ENCODE data around the gene GFM2.
"Not testable (repeated sequence)": the region's sequence is repeated elsewhere in the genome, so short reads cannot be mapped to it uniquely, and the experiment has no call there.

GFM2 gene

GRCh38 chr5:74801197-74801596, 34.3 kb upstream of the GFM2 start:
- Histone ChIP-seq H3F3A (ENCODE audit: low read depth) (no peaks in the 10 kb centered on the region), H3K9me2 (replicated peaks; ENCODE audit: low read depth, low read length) (no peaks in the 10 kb centered on the region), H3K4me2 (ENCODE audit: low read depth, low read length, poor library complexity, severe bottlenecking) (no peak overlapping the region), H3K9me3 (ENCODE audit: insufficient read depth, low read depth, low read length) (no peaks in the 10 kb centered on the region), H3K9ac (ENCODE audit: low read depth, low read length, poor library complexity, severe bottlenecking) (no peak overlapping the region), H3K36me3 (ENCODE audit: insufficient read depth, low read length) (0 out of 2 replicates have a peak, but pooled peaks cover 4% of the 10 kb centered on the region), H4K20me1 (ENCODE audit: insufficient read depth, low read length, poor library complexity, severe bottlenecking) (no peaks in the 10 kb centered on the region), H3K4me1 (ENCODE audit: insufficient read depth, low read length, poor library complexity, severe bottlenecking) (no peaks in the 10 kb centered on the region), H2AFZ (ENCODE audit: low read length) (no peak overlapping the region), H3K27me3 (ENCODE audit: insufficient read depth, low read length, poor library complexity, severe bottlenecking) (no peaks in the 10 kb centered on the region), H3K4me3 (ENCODE audit: low read length, poor library complexity, severe bottlenecking) (no peak overlapping the region), H3K79me2 (ENCODE audit: insufficient read depth, low read length) (no peaks in the 10 kb centered on the region)
- TF ChIP-seq EZH2phosphoT487 (IDR thresholded peaks at IDR 0.05; ENCODE audit: borderline replicate concordance) (no peak), CTCF (conservative IDR thresholded peaks at IDR 0.05; ENCODE audit: low read length) (no peak)

- H3K4me1 ChIP-seq (ENCODE audit: insufficient read depth, low read length, poor library complexity, severe bottlenecking): no peaks in the 10 kb centered on the region
- H3K4me3 ChIP-seq (ENCODE audit: low read length, poor library complexity, severe bottlenecking): no peak overlapping the region
- TF ChIP-seq EZH2phosphoT487 (IDR thresholded peaks at IDR 0.05; ENCODE audit: borderline replicate concordance) (no peak), CTCF (conservative IDR thresholded peaks at IDR 0.05; ENCODE audit: low read length) (no peak)
- H3K9me2 ChIP-seq (replicated peaks; ENCODE audit: low read depth, low read length): no peaks in the 10 kb centered on the region
- no peaks in the 10 kb centered on the region for H3K27me3 ChIP-seq (ENCODE audit: insufficient read depth, low read length, poor library complexity, severe bottlenecking)
- H3K79me2 ChIP-seq (ENCODE audit: insufficient read depth, low read length): no peaks in the 10 kb centered on the region
- no peaks in the 10 kb centered on the region for H4K20me1 ChIP-seq (ENCODE audit: insufficient read depth, low read length, poor library complexity, severe bottlenecking)
- H3K4me2 ChIP-seq (ENCODE audit: low read depth, low read length, poor library complexity, severe bottlenecking): no peak overlapping the region
- H2AFZ ChIP-seq (ENCODE audit: low read length): no peak overlapping the region
- no peaks in the 10 kb centered on the region for H3K9me3 ChIP-seq (ENCODE audit: insufficient read depth, low read depth, low read length)
- no peak overlapping the region for H3K9ac ChIP-seq (ENCODE audit: low read depth, low read length, poor library complexity, severe bottlenecking)
- H3F3A ChIP-seq (ENCODE audit: low read depth): no peaks in the 10 kb centered on the region
- H3K36me3 ChIP-seq (ENCODE audit: insufficient read depth, low read length): no peaks in the 10 kb centered on the region
Measured at GRCh38 chr5:74798977-74799911, 32.3 kb upstream of the GFM2 start.

- not testable (repeated sequence) for H4K20me1 ChIP-seq (ENCODE audit: insufficient read depth, low read length, poor library complexity, severe bottlenecking); H3K9me3 ChIP-seq (ENCODE audit: insufficient read depth, low read depth, low read length); H3K4me1 ChIP-seq (ENCODE audit: insufficient read depth, low read length, poor library complexity, severe bottlenecking); H3K36me3 ChIP-seq (ENCODE audit: insufficient read depth, low read length); H3K4me3 ChIP-seq (ENCODE audit: low read length, poor library complexity, severe bottlenecking); H2AFZ ChIP-seq (ENCODE audit: low read length); H3K9me2 ChIP-seq (replicated peaks; ENCODE audit: low read depth, low read length); H3K4me2 ChIP-seq (ENCODE audit: low read depth, low read length, poor library complexity, severe bottlenecking); H3K27me3 ChIP-seq (ENCODE audit: insufficient read depth, low read length, poor library complexity, severe bottlenecking); H3K79me2 ChIP-seq (ENCODE audit: insufficient read depth, low read length); H3K9ac ChIP-seq (ENCODE audit: low read depth, low read length, poor library complexity, severe bottlenecking); H3F3A ChIP-seq (ENCODE audit: low read depth)
Measured at GRCh38 chr5:74791669-74792068, 24.8 kb upstream of the GFM2 start.

- Histone ChIP-seq H3K9me2 (replicated peaks; ENCODE audit: low read depth, low read length) (no peaks in the 10 kb centered on the region), H3K36me3 (ENCODE audit: insufficient read depth, low read length) (peaks cover 8% of the 10 kb centered on the region; the same call in 1 of the 2 replicates)
Measured at GRCh38 chr5:74787424-74787823, 20.5 kb upstream of the GFM2 start.

More at GRCh38 chr5:74787424-74787823, 20.5 kb upstream of the GFM2 start:
- no peaks in the 10 kb centered on the region for H3K9me3 ChIP-seq (ENCODE audit: insufficient read depth, low read depth, low read length)
- no peak overlapping the region for H3K4me3 ChIP-seq (ENCODE audit: low read length, poor library complexity, severe bottlenecking)
- TF ChIP-seq EZH2phosphoT487 (IDR thresholded peaks at IDR 0.05; ENCODE audit: borderline replicate concordance) (no peak), CTCF (conservative IDR thresholded peaks at IDR 0.05; ENCODE audit: low read length) (no peak)
- no peaks in the 10 kb centered on the region for H3K79me2 ChIP-seq (ENCODE audit: insufficient read depth, low read length)
- no peaks in the 10 kb centered on the region for H3F3A ChIP-seq (ENCODE audit: low read depth)
- no peaks in the 10 kb centered on the region for H3K27me3 ChIP-seq (ENCODE audit: insufficient read depth, low read length, poor library complexity, severe bottlenecking)
- no peak overlapping the region for H2AFZ ChIP-seq (ENCODE audit: low read length)
- no peak overlapping the region for H3K4me2 ChIP-seq (ENCODE audit: low read depth, low read length, poor library complexity, severe bottlenecking)
- no peak overlapping the region for H3K9ac ChIP-seq (ENCODE audit: low read depth, low read length, poor library complexity, severe bottlenecking)
- no peaks in the 10 kb centered on the region for H4K20me1 ChIP-seq (ENCODE audit: insufficient read depth, low read length, poor library complexity, severe bottlenecking)
- no peaks in the 10 kb centered on the region for H3K4me1 ChIP-seq (ENCODE audit: insufficient read depth, low read length, poor library complexity, severe bottlenecking)
